Measurements from ENCODE around the gene AOPEP.

Gene AOPEP

DNA sequence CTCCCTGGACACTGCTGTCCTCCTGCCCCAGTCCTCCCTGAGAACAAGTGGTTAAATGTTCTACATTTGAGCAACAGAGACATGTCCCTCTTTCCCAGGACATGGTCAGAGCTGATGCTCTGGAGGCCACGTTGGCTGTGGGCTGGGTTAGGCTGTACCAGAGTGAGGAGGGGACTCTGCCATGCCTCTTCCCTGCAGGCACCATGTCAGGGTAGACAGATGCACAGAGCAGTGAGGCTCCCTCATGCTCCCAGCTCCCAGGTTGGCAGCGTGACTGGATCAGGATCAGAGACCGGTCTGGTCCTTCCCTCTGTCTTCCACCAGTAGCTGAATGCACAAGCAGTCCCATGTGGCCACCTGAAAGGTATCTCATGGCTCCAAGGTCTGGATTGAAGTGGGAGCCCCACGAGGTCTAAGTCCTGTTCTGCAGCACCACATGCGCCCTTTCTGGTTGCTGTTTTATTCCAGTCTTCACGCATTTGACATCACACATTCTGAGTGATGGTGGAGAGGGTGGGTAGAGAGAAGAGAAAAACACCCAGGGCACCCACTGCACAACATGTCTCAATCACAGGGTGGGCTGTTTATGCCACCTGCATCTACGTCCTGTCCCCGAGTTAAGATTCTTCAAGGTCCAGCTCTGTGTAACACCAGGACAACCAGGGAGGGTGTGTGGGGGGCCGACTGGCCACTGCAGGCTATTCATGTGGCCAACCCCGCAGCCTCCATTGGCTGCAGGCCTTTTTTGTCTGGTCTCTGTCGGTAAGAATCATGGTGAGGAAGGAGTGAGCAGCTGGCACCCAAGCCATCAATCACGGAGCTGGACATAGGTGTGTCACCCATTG lies 386.2 kb downstream of the AOPEP start:
- Histone ChIP-seq H3K27ac (ENCODE audit: extremely low read depth, low read depth, low read length) (no peak overlapping the region), H3K4me1 (ENCODE audit: control insufficient read depth, insufficient read depth, low read length) (no peaks in the 10 kb centered on the region), H3K36me3 (ENCODE audit: control insufficient read depth in 2 of 2, insufficient read depth in 1 of 2, low read length in 2 of 2) (peaks cover 0 to 33% of the 10 kb centered on the region in 2 experiments; a peak in 1 of 3 replicates), H3K9me3 (ENCODE audit: control insufficient read depth, insufficient read depth, low read depth, low read length) (no peaks in the 10 kb centered on the region), H3K4me3 (ENCODE audit: low read depth, low read length) (no peak overlapping the region)
- TF ChIP-seq ZNF37A (tag by site-specific recombination; IDR thresholded peaks at IDR 0.05): no peak
- TF ChIP-seq, protein P1, sequence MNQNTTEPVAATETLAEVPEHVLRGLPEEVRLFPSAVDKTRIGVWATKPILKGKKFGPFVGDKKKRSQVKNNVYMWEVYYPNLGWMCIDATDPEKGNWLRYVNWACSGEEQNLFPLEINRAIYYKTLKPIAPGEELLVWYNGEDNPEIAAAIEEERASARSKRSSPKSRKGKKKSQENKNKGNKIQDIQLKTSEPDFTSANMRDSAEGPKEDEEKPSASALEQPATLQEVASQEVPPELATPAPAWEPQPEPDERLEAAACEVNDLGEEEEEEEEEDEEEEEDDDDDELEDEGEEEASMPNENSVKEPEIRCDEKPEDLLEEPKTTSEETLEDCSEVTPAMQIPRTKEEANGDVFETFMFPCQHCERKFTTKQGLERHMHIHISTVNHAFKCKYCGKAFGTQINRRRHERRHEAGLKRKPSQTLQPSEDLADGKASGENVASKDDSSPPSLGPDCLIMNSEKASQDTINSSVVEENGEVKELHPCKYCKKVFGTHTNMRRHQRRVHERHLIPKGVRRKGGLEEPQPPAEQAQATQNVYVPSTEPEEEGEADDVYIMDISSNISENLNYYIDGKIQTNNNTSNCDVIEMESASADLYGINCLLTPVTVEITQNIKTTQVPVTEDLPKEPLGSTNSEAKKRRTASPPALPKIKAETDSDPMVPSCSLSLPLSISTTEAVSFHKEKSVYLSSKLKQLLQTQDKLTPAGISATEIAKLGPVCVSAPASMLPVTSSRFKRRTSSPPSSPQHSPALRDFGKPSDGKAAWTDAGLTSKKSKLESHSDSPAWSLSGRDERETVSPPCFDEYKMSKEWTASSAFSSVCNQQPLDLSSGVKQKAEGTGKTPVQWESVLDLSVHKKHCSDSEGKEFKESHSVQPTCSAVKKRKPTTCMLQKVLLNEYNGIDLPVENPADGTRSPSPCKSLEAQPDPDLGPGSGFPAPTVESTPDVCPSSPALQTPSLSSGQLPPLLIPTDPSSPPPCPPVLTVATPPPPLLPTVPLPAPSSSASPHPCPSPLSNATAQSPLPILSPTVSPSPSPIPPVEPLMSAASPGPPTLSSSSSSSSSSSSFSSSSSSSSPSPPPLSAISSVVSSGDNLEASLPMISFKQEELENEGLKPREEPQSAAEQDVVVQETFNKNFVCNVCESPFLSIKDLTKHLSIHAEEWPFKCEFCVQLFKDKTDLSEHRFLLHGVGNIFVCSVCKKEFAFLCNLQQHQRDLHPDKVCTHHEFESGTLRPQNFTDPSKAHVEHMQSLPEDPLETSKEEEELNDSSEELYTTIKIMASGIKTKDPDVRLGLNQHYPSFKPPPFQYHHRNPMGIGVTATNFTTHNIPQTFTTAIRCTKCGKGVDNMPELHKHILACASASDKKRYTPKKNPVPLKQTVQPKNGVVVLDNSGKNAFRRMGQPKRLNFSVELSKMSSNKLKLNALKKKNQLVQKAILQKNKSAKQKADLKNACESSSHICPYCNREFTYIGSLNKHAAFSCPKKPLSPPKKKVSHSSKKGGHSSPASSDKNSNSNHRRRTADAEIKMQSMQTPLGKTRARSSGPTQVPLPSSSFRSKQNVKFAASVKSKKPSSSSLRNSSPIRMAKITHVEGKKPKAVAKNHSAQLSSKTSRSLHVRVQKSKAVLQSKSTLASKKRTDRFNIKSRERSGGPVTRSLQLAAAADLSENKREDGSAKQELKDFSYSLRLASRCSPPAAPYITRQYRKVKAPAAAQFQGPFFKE (tag by site-specific recombination; IDR thresholded peaks at IDR 0.05; ENCODE audit: borderline replicate concordance): no peak
- TF ChIP-seq, protein P2, sequence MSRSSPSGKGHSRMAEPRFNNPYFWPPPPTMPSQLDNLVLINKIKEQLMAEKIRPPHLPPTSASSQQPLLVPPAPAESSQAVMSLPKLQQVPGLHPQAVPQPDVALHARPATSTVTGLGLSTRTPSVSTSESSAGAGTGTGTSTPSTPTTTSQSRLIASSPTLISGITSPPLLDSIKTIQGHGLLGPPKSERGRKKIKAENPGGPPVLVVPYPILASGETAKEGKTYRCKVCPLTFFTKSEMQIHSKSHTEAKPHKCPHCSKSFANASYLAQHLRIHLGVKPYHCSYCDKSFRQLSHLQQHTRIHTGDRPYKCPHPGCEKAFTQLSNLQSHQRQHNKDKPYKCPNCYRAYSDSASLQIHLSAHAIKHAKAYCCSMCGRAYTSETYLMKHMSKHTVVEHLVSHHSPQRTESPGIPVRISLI (tag by site-specific recombination; IDR thresholded peaks at IDR 0.05): no peak
- POLR2A ChIA-PET: no interaction called here
- CTCF ChIA-PET: interaction anchor here (0.6 to 1.6 kb wide), 5 partner anchors 15 to 1105 kb away, joined by 3 to 7 read pairs (median 4); no protein-coding TSS in a partner anchor

DNA sequence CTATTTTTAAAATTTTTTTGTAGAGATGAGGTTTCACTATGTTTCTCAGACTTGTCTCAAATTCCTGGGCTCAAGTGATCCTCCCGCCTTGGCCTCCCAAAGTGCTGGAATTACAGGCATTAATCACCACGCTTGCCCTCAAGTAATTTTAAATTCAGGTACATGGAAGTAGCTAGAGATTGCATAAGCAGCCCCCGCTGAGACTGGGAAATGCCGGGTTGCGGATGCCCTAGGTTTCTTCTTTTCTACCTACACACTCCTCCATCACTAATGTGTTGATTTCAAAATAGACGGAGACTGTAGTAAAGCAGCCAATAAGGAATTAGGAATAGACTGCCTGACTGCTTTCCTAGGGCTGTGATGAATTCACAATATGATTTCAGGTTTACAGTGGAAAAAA lies 388.6 kb downstream of the AOPEP start:
- no peak overlapping the region for H3K27ac ChIP-seq (ENCODE audit: extremely low read depth, low read depth, low read length)
- no peak overlapping the region for H3K4me3 ChIP-seq (ENCODE audit: low read depth, low read length)
- H3K9me3 ChIP-seq (ENCODE audit: control insufficient read depth, insufficient read depth, low read depth, low read length): no peaks in the 10 kb centered on the region
- POLR2A ChIA-PET: no interaction called here
- H3K36me3 ChIP-seq (ENCODE audit: control insufficient read depth in 2 of 2, insufficient read depth in 1 of 2, low read length in 2 of 2): peaks cover 0 to 28% of the 10 kb centered on the region in 2 experiments; a peak in 1 of 3 replicates
- TF ChIP-seq, protein P3, sequence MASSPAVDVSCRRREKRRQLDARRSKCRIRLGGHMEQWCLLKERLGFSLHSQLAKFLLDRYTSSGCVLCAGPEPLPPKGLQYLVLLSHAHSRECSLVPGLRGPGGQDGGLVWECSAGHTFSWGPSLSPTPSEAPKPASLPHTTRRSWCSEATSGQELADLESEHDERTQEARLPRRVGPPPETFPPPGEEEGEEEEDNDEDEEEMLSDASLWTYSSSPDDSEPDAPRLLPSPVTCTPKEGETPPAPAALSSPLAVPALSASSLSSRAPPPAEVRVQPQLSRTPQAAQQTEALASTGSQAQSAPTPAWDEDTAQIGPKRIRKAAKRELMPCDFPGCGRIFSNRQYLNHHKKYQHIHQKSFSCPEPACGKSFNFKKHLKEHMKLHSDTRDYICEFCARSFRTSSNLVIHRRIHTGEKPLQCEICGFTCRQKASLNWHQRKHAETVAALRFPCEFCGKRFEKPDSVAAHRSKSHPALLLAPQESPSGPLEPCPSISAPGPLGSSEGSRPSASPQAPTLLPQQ (tag by site-specific recombination; IDR thresholded peaks at IDR 0.05): no peak
- TF ChIP-seq, protein P4, sequence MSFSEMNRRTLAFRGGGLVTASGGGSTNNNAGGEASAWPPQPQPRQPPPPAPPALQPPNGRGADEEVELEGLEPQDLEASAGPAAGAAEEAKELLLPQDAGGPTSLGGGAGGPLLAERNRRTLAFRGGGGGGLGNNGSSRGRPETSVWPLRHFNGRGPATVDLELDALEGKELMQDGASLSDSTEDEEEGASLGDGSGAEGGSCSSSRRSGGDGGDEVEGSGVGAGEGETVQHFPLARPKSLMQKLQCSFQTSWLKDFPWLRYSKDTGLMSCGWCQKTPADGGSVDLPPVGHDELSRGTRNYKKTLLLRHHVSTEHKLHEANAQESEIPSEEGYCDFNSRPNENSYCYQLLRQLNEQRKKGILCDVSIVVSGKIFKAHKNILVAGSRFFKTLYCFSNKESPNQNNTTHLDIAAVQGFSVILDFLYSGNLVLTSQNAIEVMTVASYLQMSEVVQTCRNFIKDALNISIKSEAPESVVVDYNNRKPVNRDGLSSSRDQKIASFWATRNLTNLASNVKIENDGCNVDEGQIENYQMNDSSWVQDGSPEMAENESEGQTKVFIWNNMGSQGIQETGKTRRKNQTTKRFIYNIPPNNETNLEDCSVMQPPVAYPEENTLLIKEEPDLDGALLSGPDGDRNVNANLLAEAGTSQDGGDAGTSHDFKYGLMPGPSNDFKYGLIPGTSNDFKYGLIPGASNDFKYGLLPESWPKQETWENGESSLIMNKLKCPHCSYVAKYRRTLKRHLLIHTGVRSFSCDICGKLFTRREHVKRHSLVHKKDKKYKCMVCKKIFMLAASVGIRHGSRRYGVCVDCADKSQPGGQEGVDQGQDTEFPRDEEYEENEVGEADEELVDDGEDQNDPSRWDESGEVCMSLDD (tag by site-specific recombination; IDR thresholded peaks at IDR 0.05): no peak
- TF ChIP-seq GLI4 (tag by site-specific recombination; IDR thresholded peaks at IDR 0.05): no peak
- TF ChIP-seq ZNF529 (tag by site-specific recombination; IDR thresholded peaks at IDR 0.05; ENCODE audit: insufficient replicate concordance): no peak
- no peak for TF ChIP-seq SP2 (tag by site-specific recombination; IDR thresholded peaks at IDR 0.05)
- no peak for TF ChIP-seq ZNF548 (tag by site-specific recombination; IDR thresholded peaks at IDR 0.05)
- TF ChIP-seq, protein P5, sequence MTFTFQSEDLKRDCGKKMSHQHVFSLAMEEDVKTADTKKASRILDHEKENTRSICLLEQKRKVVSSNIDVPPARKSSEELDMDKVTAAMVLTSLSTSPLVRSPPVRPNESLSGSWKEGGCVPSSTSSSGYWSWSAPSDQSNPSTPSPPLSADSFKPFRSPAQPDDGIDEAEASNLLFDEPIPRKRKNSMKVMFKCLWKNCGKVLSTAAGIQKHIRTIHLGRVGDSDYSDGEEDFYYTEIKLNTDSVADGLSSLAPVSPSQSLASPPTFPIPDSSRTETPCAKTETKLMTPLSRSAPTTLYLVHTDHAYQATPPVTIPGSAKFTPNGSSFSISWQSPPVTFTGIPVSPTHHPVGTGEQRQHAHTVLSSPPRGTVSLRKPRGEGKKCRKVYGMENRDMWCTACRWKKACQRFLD (tag by site-specific recombination; IDR thresholded peaks at IDR 0.05): no peak
- TF ChIP-seq ZNF202 (tag by site-specific recombination; IDR thresholded peaks at IDR 0.05; ENCODE audit: borderline replicate concordance): no peak
- TF ChIP-seq ZNF837 (tag by site-specific recombination; IDR thresholded peaks at IDR 0.05): no peak
- TF ChIP-seq ZNF791 (tag by site-specific recombination; IDR thresholded peaks at IDR 0.05): no peak
- no peak for TF ChIP-seq ZNF843 (tag by site-specific recombination; IDR thresholded peaks at IDR 0.05)
- TF ChIP-seq ZNF621 (tag by site-specific recombination; IDR thresholded peaks at IDR 0.05): no peak
- no peak for TF ChIP-seq GLIS1 (tag by site-specific recombination; IDR thresholded peaks at IDR 0.05)
- CTCF ChIA-PET: interaction anchor here (0.5 to 9.0 kb wide), 8 partner anchors 11 to 769 kb away, joined by 3 to 92 read pairs (median 5); no protein-coding TSS in a partner anchor
- no peaks in the 10 kb centered on the region for H3K4me1 ChIP-seq (ENCODE audit: control insufficient read depth, insufficient read depth, low read length)

Measured in HEK293 (cell line).